T-helper 1 cell (primary cell): ENCODE measurements around the gene ASIC5.
"Not testable (repeated sequence)": the region's sequence is repeated elsewhere in the genome, so short reads cannot be mapped to it uniquely, and the experiment has no call there.

Experiments used
- DNase-seq, 5 donors: peaks; one replicate each; pipeline ENCODE4 v3.0.0-alpha.2; 2012 to 2020
- total RNA-seq, 4 donors: gene quantifications; one replicate each; lab custom pipeline; 2026; lab: John Stamatoyannopoulos, UW

Gene ASIC5
- 0 reads per million in 4 donors for total RNA-seq

GRCh38 chr4:155866177-155866576, at the start of gene ASIC5:
Gene ASIC5, minus strand, starts transcription at chr4:155866277. Its CDS starts 51 bp downstream, at chr4:155866226.
- DNase-seq: no peak

- no peak for DNase-seq
Observed at GRCh38 chr4:155914782-155915181, 48.7 kb upstream of the ASIC5 start.

- DNase-seq: peak in 1 of 5 donors; percentile 65
Observed at GRCh38 chr4:155911905-155912304, 45.8 kb upstream of the ASIC5 start.

- no peak for DNase-seq
Observed at GRCh38 chr4:155909615-155910226, 43.6 kb upstream of the ASIC5 start.

GRCh38 chr4:155908187-155909139, 42.4 kb upstream of the ASIC5 start:
- no peak for DNase-seq

GRCh38 chr4:155907556-155907955, 41.5 kb upstream of the ASIC5 start:
- DNase-seq: no peak

GRCh38 chr4:155906554-155907247, 40.6 kb upstream of the ASIC5 start:
- DNase-seq: no peak

GRCh38 chr4:155904331-155904730, 38.3 kb upstream of the ASIC5 start:
- no peak for DNase-seq

GRCh38 chr4:155903453-155903852, 37.4 kb upstream of the ASIC5 start, which contains the start of gene TDO2:
Gene TDO2, plus strand, starts transcription at chr4:155903696. Its CDS starts 63 bp downstream, at chr4:155903759.
- no peak for DNase-seq

- no peak for DNase-seq
Observed at GRCh38 chr4:155901013-155901412, 34.9 kb upstream of the ASIC5 start.

- DNase-seq: no peak
Observed at GRCh38 chr4:155900381-155900780, 34.3 kb upstream of the ASIC5 start.

- no peak for DNase-seq
Observed at GRCh38 chr4:155899891-155900290, 33.8 kb upstream of the ASIC5 start.

- not testable (repeated sequence) for DNase-seq
Observed at GRCh38 chr4:155898371-155898770, 32.3 kb upstream of the ASIC5 start.

- no peak for DNase-seq
Observed at GRCh38 chr4:155891058-155891457, 25.0 kb upstream of the ASIC5 start.

GRCh38 chr4:155889946-155890345, 23.9 kb upstream of the ASIC5 start:
- no peak for DNase-seq

GRCh38 chr4:155889031-155889793, 23.1 kb upstream of the ASIC5 start:
- no peak for DNase-seq

GRCh38 chr4:155887847-155888570, 21.9 kb upstream of the ASIC5 start:
- DNase-seq: no peak

GRCh38 chr4:155887045-155887444, 21.0 kb upstream of the ASIC5 start:
- DNase-seq: no peak

GRCh38 chr4:155885666-155886065, 19.6 kb upstream of the ASIC5 start:
- no peak for DNase-seq

- DNase-seq: no peak
Observed at GRCh38 chr4:155883895-155884294, 17.8 kb upstream of the ASIC5 start.

- no peak for DNase-seq
Observed at GRCh38 chr4:155881555-155881954, 15.5 kb upstream of the ASIC5 start.

GRCh38 chr4:155879767-155880166, 13.7 kb upstream of the ASIC5 start:
- DNase-seq: no peak
